ENCODE results near the gene PYGM.
A peak's percentile ranks its signal among the peaks of the same experiment; 100 is the strongest.

PYGM gene

DNA sequence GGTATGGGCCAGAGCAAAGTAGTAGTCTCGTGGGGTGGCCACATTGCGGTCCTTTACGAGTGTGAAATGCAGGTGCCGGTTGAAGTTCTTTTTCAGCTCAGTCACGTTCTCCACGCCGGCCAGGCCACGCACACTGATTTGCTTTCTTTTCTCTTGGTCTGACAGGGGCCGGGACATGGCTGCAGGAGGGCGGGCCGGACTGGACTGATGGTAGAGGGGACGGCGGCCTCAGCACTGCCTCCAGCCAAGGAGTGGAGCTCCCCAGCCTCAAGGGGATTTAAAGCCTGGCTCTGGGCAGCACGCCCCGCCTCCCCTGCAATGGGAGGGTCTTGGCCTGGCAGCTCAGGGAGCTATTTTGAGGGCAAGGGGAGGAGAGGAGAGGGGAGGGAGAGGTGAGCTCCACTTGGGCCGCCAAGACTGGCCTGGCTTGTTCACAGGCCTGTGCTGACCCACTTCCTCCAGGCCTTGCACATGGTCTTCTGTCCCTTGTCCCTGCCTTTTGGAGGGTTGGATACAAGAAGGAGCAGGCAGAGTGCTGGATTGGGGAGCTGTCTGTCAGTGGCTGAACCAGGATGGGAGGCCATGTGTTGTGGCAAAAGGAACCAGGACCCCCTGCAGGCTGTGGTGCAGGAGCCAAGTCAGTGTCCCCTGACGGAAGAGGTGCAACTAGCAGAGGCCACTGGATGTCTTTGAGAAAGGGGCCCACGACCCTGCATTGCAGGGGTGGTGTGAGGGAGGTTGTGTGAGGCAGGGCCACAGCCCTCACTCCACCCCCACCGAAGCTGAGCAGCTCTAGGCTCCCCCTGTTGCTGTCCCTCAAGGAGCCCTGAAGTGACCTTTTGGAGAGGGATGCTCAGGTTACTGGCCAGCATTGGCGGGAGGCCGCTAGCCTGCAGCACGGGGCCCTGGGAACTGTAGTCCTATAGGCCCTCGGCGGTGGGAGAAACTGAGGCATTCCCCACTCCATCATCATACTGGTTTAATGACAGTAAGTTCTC is at the start of gene PYGM:
PYGM (minus strand) TSS at position 253 of the 998 bp plus-strand sequence; CDS start at position 177, 76 bp downstream.
- no peak for DNase-seq

DNA sequence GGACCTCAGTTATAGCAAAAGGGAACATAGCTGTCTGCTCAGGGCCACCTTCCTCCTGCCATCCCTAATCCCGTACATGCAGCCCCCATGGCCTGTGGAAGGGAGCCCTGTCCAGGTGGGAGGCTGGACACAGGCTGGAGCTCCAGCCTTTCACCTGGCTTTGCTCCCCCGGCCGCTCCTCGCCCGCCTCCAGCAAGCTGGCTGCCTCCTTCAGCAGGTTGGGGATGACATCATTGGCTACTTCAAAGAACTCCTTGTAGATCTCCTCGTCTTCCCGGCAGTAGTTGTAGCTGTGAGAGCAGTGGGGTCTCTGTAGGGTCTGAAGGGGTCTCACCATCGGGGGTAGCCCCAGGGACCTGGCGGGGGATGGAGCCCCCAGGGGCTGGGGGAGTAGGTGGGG is 45.7 kb upstream of the PYGM start:
- DNase-seq: no peak

DNA sequence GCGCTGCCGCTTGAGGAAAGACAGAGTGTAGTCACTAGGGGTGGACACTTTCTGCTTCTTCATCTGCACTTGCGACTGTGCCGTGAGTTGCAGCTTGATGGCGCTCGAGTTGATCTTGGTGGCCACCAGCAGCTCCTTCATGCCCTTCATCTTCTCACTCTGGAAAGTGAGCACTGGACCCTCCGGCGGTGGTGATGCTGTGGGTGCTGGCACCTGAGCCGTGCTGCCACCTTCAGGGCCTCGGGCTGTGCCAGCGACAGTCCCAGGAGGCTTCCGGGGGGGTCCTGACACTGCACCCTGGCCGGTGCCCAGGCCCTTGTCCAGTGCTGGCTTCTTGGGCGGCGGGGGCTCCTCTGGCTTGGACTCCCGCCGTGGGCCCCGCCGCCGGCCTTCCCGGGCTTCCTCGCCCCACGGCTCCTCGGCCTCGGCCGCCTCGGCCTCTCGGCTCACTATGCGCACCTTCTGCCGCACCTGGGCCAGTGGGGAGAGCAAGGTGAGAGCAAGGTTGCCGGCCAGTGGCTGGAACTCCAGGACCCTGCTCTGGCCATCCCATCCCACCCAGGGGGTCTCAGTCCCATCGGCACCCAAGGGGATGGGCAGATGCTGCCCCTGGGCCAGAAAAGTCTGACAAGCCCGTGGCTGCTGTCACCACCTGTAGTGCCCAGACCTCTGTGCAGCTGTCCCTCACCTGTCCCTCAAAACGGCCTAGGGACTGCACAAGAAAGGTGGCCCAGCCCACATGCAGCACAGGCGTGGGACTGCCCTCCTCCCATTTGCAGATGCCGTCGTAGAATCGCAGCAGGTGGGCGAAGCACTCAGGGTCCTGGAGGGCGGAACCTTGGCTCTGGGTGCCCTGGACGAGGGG is 44.8 kb upstream of the PYGM start:
- DNase-seq: no peak

DNA sequence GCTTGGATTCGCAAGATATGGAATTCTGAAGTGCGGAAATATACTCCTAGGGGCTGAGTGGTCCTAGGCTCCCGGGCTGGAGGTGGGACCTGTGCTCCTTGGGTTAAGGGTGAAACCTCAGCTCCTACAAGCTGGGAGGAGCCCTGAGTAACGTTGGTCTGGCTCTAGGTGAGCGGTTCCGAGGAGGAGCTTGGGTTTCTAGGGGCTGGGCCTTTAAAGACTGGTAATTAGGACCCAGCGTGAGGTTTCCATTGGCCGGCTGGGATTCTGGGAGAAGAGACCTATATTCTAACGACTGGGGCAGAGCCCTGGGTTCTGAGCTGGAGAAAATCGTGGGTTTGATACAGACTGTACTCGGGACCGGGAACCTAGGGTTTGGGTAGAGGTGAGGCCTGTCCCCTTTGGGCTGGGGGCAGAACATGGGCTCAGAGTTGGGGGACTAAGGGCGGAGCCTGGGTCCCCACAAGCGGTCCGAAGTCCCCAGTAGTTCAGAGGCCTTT is 44.1 kb upstream of the PYGM start:
- DNase-seq: no peak

DNA sequence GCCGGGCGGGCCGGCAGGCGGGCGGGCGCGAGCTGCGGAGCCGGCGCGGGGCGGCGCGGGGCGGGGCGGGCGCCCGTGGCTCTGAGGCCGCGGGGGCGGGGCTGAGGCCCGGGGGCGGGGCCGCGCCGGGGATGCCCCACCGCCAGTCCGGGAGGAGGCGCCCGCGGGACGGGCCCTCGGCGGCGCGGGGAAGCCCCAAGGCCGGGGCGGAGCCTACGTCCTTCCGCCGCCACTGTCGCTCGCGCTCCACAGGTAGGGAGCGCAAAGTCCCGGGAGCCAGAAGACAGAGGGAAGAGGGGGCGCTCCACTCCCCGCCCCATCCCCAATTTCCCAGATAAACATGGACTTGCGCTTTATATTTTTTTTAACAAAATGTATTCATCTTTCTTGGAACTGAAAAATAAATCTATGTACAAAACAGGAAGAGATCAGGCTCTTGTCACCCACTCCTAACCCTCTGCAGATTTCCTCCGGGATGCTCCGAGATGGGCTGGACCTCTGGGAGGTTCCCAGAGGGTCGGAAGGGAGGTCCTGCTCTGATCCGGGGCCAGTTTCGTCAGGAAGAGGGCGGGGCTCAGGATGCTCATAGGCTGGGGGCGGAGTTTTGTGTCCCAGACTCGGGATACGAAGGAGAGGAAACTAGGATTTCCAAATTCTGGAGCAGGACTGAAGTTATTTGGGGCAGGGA is 43.5 kb upstream of the PYGM start, which contains the start of gene MAP4K2:
MAP4K2 (minus strand) TSS at position 57 of the 688 bp plus-strand sequence. CDS start 65 bp downstream, outside the sequence.
- peak; percentile 75 for DNase-seq

DNA sequence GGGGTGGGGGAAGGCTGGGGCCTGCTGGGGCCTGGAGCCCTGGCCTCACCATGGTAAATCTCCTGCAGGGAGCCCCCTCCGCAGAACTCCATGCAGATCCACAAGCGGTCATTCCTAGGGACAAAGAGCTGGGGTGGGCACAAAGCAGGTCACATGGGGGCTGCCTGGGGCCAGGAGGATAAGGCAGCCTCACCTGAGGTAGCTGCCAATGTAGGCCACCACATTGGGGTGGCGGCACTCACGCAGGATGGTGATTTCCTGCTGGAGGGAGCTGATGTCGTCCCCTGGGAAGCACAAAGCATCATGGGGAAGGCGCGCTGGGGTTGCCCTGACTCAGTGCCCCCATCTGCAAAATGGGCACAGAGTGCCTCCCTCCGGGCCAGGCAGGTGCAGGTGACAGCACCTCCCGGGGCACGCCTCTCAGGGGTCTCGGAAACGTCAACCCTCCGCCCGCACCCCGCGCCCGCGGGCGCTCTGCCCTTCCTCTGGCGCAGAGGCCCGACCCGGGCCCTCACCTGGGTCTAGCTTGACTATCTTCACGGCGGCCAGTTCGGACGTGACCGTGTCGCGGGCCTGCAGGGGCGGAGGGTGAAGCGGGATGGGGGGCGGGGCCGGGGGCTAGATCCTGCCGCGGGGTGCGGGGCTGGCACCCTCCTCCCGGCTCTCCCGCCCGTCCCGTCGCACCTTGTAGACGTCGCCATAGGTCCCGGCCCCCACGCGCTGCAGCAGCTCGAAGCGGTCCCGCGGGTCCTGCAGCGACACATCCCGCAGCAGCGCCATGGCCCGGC is 42.8 kb upstream of the PYGM start:
- DNase-seq: no peak

DNA sequence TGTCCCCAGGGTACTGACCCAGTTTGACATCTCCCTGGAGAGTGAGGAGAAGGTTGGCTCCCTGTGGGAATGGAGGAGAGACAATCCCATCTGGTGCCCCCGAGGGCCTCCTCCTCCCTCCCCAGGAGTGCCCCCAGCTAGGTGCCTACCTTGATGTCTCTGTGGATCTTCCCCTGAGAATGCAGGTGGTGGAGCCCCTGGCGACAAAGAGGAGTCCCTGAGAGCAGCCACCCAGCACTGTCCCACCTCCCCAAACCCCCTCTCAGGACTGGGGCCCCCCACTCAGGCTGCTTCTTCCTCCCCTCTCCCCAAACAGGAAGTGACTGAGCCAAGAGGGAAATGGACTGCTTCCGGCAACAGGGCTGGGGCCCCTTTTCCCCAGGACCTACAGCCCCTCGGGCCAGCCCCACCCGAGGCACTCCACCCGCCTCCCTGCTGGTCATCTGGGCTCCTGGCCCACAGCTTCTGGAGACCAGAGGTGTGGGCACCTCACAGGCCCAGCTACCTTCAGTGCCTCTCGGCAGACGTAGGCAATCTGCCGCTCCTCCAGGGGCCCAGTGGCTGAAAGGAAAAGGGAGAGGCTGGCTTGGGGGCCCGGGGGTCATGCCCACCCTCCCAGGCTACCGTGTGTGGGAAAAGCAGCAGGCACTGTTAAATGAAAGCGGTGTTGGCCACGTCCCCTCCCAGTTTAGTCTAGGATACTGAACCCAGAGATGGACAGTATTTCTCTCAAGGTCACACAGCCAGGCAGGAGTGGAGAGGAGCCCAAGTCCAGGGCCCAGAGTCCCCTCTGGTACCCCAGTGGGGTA is 42.0 kb upstream of the PYGM start:
- DNase-seq: no peak

DNA sequence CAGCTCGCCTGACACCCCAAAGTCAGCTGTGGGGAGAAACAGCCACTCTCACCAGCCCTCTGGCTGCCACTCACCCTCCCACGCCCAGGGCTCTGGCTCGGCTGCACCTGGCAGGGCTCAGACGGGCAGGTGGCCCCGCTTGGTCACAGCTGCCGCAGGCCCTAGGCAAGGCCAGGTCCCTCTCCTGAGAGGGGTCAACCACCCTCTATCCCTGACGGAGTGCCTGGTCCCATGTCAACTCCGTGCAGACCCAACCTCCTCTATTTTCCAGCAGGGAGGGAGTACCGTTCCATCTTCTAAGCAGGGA is 41.3 kb upstream of the PYGM start:
- DNase-seq: no peak

DNA sequence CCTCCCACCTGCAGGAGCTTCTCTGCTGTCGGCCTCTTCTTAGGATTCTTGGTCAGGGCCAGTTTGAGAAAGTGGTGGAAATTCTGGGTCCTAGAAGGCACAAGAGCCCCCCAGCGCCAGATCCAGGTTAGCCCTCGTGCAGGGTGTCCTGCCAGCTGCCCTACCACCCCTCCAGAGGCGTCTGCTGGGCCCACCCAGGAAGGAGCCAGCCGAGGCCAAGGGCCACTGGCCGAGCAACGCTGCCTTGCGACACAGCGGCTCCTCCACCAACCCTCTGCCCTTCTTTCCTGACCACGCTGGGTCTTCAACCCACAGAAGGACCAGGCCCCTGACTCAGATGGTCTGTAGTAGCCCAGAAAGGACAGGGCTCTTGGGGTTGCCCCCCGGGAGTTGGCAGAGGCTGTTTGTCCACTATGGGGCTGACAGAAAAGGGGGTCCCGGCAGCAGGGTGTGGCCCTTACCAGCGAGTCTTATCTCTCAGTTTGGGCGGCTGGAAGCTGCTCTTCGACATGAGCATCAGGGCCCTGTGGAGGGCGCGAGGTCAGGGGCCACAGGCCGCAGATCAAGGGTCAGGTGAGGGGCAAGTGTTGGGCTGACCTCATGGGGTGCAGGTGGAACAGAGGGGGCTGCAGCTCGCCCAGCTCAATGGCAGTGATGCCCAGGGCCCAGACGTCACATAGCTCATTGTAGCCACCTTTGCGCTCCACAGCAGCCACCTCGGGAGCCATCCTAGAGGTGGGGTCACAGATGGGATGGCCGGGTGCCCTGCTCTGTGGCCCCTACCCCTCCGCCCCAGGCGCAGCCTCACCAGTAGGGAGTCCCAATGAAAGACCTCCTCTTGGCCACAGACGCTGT is 40.8 kb upstream of the PYGM start:
- no peak for DNase-seq

DNA sequence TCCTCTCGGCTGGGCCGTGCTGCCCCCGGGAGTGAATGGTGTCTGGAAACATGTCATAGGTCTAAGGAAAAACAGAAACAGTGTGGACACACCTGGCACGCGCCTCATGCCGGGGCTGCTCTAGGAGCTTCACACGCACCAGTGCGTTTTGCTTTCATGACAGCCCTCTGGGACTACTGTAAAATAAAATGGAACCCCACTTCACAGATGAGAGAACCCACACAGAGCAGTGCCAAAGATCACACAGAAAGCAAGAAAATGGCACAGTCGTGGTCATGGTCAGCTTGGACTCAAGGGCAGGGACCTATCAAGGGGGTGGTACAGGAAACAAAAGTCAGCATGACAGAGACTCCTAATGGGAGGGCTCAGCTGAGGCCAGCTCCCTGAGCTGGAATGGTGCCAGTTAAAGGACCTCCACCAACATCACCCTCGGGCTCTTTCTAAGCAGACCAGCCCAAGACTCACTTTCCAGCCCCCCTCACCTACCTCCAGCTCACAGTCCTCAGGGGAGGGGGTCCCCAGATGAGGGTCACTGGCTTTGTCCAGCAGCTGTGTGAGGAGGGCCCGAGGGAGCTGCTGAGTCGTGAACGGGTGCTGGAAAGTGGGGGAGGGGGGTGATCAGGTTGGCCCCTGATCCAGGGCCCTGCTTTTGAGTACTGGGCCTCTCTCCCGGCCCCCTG is 40.0 kb upstream of the PYGM start:
- DNase-seq: no peak

DNA sequence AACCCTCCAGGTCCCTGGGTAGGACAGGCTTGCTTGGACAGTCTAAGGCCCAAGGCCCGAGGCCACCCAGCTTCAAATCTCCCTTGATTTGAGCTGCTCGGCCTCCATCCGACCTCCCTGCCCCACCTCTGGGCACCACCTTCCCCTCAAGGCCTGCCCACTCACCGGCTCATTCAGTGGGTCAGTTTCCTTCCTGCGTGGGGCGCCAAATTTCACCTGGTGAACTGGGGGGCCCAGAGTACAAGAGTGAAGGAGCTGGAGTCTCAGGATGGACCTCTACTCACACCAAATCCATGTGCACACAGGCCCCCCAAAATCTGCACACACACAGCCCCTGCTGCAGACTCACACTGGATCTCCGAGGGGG is 39.5 kb upstream of the PYGM start:
- DNase-seq: no peak

DNA sequence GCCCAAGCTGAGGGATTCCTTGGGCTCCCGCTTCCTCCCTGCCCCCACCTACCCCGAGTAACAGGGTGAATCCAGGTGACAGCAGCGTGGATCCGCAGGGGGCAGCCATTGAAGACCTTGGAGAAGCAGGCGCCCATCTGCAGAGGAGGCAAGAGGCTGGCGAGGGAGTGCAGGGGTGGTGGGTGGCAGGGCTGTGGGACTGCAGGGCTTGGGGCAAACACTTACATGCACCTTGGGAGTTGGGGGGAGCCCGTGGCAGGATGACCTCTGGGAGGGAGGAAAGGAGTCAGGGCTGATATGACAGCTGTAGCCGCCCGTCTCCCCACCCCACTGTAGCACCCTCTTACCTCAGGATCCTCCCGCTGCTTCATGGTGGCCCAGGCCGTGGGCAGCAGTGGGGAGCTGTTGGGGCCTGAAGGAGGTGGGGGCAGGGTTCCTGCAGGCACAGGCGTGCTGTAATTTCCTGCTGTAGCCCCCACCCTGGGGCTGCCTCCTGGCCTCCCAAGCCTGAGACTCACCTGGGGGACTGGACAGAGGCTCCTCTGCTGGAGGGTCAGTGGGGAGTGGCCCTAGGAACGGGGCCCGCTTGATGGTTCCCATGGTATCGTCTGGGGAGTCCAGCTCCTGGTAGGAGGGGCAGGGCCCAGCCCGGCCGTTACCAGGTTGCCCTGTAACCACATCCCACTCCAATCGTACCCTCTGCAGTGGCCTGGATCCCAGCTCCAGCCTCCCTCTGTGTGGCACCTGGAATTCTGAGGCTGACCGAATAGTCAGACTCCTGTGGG is 37.2 kb upstream of the PYGM start:
- no peak for DNase-seq

DNA sequence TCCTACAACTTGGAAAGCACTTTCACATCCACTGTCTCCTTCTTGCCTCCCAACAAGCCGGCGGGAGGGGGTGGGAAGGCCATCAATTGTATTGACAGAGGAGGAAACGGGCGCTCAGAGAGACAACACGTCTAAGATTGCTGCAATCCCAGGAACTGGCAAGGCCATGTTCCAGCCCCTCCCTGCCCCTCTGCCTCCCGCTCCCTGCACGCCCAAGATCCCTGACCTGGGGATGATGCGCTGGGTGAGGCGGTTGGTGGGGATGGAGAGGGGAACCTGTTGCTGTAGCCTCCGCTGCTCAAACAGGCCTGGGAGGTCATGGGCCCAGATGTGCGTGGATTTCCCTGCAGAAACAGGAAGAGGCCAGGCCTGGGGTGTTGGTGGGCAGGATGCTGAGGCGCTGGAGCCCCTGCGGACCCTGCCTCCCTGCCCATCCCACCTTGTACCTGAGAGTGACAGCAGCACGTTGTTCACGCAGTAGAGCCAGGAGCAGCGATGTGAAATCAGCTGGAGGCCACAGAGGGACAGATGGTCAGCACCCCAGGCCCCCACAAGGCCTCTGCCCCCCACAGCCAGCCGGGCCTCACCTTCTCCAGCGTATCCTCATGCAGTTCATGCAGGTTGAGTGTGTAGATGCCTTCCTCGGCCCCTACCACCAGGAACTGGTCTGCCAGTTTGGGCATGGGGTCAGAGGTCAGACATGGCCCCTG is 36.4 kb upstream of the PYGM start:
- no peak for DNase-seq

DNA sequence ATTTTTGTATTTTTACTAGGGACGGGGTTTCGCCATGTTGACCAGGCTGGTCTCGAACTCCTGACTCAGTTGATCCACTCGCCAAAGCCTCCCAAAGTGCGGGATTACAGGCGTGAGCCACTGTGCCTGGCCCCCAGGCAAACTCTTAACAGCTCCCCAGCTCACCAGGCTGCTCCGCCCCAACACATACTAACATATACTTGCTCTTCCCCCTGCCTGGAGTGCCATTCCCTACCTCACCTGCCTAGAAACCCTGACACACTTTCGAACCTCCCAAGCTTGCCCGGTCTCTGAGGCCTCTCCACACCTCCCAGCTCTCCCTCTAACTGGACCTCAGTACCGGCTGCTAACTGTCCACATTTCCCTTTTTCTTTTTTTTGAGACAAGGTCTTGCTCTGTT is 34.8 kb upstream of the PYGM start:
- DNase-seq: no peak

DNA sequence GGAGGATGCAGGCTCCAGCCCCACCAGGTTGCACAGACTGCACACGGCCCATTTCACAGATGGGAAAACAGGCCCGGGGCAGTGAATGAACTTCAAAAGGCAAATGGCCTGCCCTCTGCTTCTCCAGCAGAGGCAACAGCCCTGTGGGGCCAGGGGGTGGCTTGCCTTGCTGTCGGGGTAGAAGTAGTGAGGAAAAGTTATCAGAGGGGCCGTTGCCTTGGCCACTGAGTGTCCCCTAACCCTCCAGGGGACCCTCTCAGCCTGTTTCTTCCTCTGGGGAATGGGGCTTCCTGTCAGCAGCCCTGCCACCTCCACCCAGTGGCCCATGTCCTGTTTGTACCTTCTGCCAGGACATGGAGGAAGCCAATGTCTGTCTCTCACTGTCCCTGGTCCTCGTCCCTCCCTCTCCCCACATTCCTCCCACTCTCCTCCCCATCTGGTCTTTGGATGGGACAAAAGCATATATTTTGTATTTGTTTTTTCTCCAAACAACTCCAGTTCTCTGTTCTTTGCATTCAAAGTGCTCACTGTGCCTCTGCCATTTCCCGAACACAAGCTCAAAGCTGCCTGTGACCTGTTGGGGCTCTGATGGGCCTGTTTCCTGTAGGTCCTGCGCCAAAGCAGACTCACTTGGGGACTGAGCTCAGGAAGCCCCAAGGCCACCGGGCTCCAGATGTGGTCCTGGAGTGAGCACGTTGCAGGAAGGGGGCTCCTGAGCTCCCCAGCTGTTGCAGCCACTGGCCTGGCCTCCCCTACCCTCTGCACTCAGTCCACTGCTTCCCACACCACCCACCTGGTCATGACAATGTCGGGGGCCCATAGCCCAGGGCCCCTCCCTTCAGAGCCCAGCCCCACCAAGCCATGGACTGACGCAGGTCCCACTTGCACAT is 33.7 kb upstream of the PYGM start:
- no peak for DNase-seq

DNA sequence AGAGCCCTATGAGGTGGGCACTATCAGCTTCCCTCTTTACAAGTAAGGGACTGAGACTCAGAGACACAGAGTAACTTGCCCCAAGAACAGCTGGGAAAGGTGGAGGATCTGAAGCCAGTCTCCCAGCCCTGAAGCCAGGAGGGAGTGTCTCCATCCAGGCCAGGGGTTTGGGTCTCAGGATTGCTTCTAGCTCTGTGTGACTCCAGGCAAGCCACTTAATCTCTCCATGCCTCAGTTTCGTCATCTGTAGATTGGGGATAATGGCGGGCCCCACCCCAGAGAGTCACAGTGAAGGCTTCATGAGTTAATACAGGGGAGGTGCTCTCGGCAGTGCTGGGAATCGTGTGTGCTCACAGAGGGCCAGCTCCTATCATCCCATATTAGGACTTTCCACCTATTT is 32.7 kb upstream of the PYGM start:
- no peak for DNase-seq

DNA sequence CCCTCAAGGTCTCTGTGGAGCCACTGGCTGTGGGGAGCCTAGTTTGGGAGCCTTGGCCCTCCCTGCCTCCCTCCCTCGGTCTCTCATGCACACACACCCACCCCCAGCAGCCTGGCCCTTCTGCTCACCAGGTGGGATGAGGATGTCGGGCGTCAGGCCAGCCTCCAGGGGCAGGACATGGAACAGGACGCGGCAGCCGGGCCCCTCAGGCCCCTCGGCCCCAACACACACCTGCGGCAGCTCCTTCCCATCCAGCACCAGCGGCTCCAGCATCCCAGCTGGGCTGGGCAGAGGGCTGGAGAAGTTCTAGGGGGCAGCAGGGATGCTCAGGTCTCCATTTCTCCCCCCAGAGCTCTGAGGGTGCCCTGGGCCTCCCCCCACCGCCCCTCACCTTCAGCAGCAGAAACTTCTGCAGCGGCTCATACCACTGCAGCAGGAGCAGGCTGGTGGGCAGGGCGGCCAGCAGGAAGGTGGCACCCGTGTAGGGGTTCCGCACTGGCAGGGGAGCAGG is 32.1 kb upstream of the PYGM start:
- no peak for DNase-seq
